Measurements from ENCODE around the gene CIC. TPM values are rescaled to one million over a fixed set of nuclear protein-coding genes. Genes with fewer than 3 reads are reported as not detected.
"Not testable (repeated sequence)": the region's sequence is repeated elsewhere in the genome, so short reads cannot be mapped to it uniquely, and the experiment has no call there.

CIC gene
- total RNA-seq, 3 donors from 2014 or later = 20.2 to 25.6 (median 24.9) TPM

DNA sequence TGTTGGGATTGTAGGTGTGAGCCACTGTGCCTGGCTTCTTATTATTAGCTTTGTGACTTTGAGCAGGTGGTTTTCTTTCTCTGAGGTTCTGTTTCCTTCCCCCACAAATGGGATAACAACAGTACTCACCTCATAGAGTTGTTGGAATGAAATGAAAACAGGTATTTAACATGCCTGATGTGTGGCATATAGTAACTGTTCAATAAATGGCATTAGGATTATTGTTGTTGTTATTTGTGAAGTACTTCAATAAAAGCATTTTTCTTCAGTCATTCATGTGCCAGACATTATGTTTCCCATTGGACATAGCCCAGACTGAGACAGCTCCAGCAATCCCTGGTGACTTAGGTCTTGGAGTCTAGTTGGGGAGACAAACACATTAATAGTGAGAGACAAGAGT, 57.9 kb downstream of the CIC start:
- Histone ChIP-seq H3K27me3 (peaks cover 5 to 15% of the 10 kb centered on the region in 2 donors), H3K36me3 (no peaks in the 10 kb centered on the region), H3K4me3 (no peak overlapping the region), H3K9me3 (no peaks in the 10 kb centered on the region), H3K27ac (no peak overlapping the region), H3K4me1 (peaks cover 3 to 8% of the 10 kb centered on the region in 2 donors)
- intact Hi-C loops (cut with DNase I; ENCODE audit: low total_unique reads) = loop anchor here (10.0 kb wide), 1 partner anchor 228 kb away; no protein-coding TSS in a partner anchor
- no peak for DNase-seq (ENCODE audit: low spot score in 2 of 2)
- no peak for TF ChIP-seq POLR2AphosphoS5 (IDR thresholded peaks at IDR 0.05)
- no peak for TF ChIP-seq POLR2A (IDR thresholded peaks at IDR 0.05)
- TF ChIP-seq, protein P1, sequence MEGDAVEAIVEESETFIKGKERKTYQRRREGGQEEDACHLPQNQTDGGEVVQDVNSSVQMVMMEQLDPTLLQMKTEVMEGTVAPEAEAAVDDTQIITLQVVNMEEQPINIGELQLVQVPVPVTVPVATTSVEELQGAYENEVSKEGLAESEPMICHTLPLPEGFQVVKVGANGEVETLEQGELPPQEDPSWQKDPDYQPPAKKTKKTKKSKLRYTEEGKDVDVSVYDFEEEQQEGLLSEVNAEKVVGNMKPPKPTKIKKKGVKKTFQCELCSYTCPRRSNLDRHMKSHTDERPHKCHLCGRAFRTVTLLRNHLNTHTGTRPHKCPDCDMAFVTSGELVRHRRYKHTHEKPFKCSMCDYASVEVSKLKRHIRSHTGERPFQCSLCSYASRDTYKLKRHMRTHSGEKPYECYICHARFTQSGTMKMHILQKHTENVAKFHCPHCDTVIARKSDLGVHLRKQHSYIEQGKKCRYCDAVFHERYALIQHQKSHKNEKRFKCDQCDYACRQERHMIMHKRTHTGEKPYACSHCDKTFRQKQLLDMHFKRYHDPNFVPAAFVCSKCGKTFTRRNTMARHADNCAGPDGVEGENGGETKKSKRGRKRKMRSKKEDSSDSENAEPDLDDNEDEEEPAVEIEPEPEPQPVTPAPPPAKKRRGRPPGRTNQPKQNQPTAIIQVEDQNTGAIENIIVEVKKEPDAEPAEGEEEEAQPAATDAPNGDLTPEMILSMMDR (IDR thresholded peaks at IDR 0.05) = no peak

DNA sequence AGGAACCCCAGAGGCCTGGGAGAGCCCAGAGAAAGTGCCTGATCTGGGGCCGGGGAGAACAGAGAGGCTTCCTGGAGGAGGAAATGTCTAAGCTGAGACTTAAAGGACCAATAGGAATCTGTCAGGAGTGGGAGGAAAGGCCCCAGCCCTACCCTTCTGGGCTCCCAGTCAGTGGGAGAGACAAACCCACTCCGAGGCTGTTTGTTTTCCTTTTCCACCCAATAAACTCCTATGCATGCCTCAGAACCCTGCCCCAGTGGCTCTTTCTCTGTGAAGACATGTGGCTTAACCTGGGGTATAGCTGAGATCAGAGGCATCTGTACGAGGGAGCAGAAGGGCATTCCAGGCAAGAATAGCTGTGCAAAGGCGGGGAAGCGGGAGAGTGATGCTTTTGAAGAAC, 58.3 kb downstream of the CIC start:
- DNase-seq (ENCODE audit: low spot score in 2 of 2) = no peak
- Histone ChIP-seq H3K9me3 (no peaks in the 10 kb centered on the region), H3K36me3 (no peaks in the 10 kb centered on the region), H3K27me3 (peaks cover 5 to 15% of the 10 kb centered on the region in 2 donors), H3K27ac (no peak overlapping the region), H3K4me1 (peaks cover 3 to 8% of the 10 kb centered on the region in 2 donors), H3K4me3 (no peak overlapping the region)
- TF ChIP-seq POLR2A (IDR thresholded peaks at IDR 0.05) = no peak
- TF ChIP-seq POLR2AphosphoS5 (IDR thresholded peaks at IDR 0.05) = no peak
- TF ChIP-seq, protein P1 (IDR thresholded peaks at IDR 0.05) = no peak
- intact Hi-C loops (cut with DNase I; ENCODE audit: low total_unique reads) = loop anchor here (10.0 kb wide), 1 partner anchor 227 kb away; no protein-coding TSS in a partner anchor

DNA sequence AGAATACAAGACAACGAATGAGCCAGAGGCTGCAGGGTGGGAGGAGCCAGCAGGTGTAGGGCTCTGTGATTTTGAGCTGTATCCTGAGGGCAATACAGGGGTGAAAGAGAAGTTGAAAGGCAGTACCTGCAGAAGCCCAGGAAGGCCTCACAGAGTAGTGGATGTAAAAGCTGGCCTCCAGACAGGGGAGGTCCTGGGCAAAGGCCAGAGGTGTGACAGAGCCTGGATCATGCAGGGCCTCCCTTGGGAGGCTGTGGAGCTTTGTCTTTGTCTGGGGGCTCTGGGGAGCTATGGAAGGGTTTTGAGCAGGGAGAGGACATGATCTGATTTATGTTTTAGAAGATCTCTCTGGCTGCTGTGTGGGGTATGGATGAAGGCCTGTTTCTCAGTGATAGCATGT, 59.1 kb downstream of the CIC start:
- DNase-seq (ENCODE audit: low spot score in 2 of 2) = no peak
- Histone ChIP-seq H3K27me3 (peaks cover 5 to 15% of the 10 kb centered on the region in 2 donors), H3K9me3 (no peaks in the 10 kb centered on the region), H3K4me3 (no peak overlapping the region), H3K4me1 (peaks cover 3 to 8% of the 10 kb centered on the region in 2 donors), H3K36me3 (no peaks in the 10 kb centered on the region), H3K27ac (no peak overlapping the region)
- TF ChIP-seq, protein P1 (IDR thresholded peaks at IDR 0.05) = no peak
- TF ChIP-seq POLR2A (IDR thresholded peaks at IDR 0.05) (no peak), POLR2AphosphoS5 (IDR thresholded peaks at IDR 0.05) (no peak)
- intact Hi-C loops (cut with DNase I; ENCODE audit: low total_unique reads) = loop anchor here (10.0 kb wide), 1 partner anchor 227 kb away; no protein-coding TSS in a partner anchor

DNA sequence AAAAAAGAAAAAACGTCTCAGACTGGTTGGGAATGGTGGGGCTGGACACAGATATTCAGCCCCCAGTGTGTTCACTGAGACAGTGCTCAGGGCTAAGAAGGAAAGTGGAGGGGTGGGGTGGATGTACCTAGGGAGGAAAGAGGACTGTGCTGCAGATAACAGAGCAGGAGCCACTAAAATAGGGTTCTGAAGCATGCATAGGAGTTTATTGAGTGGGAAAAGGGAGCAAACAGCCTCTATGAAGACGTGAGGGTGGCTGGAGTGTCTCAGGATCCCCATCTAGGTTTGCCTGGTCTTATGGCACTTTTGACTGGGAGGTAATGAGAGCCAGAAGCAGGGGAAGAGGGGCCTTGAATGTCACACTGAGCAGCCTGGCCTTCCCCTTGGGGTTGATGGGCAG, 59.8 kb downstream of the CIC start:
- H3K4me1 ChIP-seq = peaks cover 3 to 8% of the 10 kb centered on the region in 2 donors
- no peak overlapping the region for H3K27ac ChIP-seq
- no peaks in the 10 kb centered on the region for H3K36me3 ChIP-seq
- TF ChIP-seq POLR2AphosphoS5 (IDR thresholded peaks at IDR 0.05) = no peak
- TF ChIP-seq, protein P1 (IDR thresholded peaks at IDR 0.05) = no peak
- TF ChIP-seq POLR2A (IDR thresholded peaks at IDR 0.05) = no peak
- H3K4me3 ChIP-seq = no peak overlapping the region
- intact Hi-C loops (cut with DNase I; ENCODE audit: low total_unique reads) = loop anchor here (10.0 kb wide), 1 partner anchor 226 kb away; no protein-coding TSS in a partner anchor
- H3K27me3 ChIP-seq = peaks cover 5 to 10% of the 10 kb centered on the region in 2 donors
- DNase-seq (ENCODE audit: low spot score in 2 of 2) = no peak
- H3K9me3 ChIP-seq = no peaks in the 10 kb centered on the region

DNA sequence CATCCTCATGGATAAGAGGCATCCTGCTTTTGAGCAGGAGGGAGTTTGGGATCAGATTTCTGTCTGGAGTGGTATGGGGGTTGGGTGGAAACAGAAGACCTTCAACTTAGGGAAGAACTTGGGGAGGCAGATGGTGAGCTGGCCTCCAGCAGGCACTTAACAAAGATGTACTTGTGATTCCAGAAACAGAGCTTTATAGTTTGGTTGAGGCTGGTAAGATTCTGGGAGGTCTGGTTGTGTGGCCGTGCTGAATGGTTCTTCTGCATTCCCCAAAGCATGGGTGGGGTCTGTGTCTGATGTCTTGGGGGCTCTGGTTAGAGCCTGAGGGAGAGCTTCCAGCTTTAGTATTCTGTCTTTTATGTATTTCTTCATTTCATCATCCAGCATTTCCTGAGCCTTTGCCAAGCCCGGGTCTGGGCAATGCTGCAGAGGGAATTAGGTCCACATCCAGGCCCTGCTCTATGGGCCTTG, 61.2 kb downstream of the CIC start:
- H3K4me3 ChIP-seq = no peak overlapping the region
- H3K27me3 ChIP-seq = no peaks in the 10 kb centered on the region
- no peak overlapping the region for H3K27ac ChIP-seq
- peaks cover 0 to 3% of the 10 kb centered on the region in 2 donors for H3K4me1 ChIP-seq
- no peaks in the 10 kb centered on the region for H3K9me3 ChIP-seq
- H3K36me3 ChIP-seq = no peaks in the 10 kb centered on the region
- intact Hi-C loops (cut with DNase I; ENCODE audit: low total_unique reads) = no loop called here
- no peak for DNase-seq (ENCODE audit: low spot score in 2 of 2)
- TF ChIP-seq POLR2AphosphoS5 (IDR thresholded peaks at IDR 0.05) = no peak
- no peak for TF ChIP-seq POLR2A (IDR thresholded peaks at IDR 0.05)
- TF ChIP-seq, protein P1 (IDR thresholded peaks at IDR 0.05) = no peak

DNA sequence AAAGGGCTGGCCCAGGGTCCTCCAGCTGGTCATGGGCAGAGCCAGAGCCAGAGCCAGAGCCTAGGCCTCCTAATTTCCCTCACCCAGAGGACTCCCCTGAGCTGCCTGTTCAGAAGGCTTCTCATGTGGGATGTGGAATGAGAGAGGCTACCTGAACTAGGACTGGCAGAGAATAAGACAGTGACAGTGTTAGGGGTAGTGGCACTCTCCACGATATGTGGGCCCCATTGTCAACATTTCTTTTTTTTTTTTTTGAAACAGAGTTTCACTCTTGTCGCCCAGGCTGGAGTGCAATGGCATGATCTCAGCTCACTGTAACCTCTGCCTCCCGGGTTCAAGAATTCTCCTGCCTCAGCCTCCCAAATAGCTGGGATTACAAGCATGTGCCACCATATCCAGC, 62.3 kb downstream of the CIC start:
- H3K27me3 ChIP-seq; H3K36me3 ChIP-seq; H3K4me1 ChIP-seq; H3K27ac ChIP-seq; intact Hi-C loops (cut with DNase I; ENCODE audit: low total_unique reads); DNase-seq (ENCODE audit: low spot score in 2 of 2); H3K9me3 ChIP-seq; H3K4me3 ChIP-seq: not testable (repeated sequence)
